B cell (primary cell): ENCODE measurements around the gene KIAA0825. TPM values are rescaled to one million over a fixed set of nuclear protein-coding genes. Genes with fewer than 3 reads are reported as not detected.

Experiments used
- ATAC-seq: fragments of 200-7000 bp; cut with Tn5 transposase; one replicate; pipeline ENCODE4 v1.10.0; 2021; ENCODE audit warnings: low read depth, mild to moderate bottlenecking, moderate number of reproducible peaks, moderate library complexity
- CTCF ChIA-PET: fragments of 350-600 bp; sonication (Branson Sonifier 250); formaldehyde crosslinking; loops from one replicate; lab custom pipeline; 2021; ENCODE audit warnings: antibody characterized with exemption, inconsistent platforms; lab: Charles Lee
- POLR2A ChIA-PET: fragments of 350-600 bp; sonication (Branson Sonifier 250); formaldehyde crosslinking; loops from one replicate; lab custom pipeline; 2021; ENCODE audit warnings: antibody characterized with exemption; lab: Charles Lee
- DNase-seq: peaks from one replicate; pipeline ENCODE4 v3.0.0; 2013
- H2AFZ ChIP-seq: 2 replicates; pipeline ENCODE4 v1.6.1; 2012; ENCODE audit warnings: mild to moderate bottlenecking, low read depth, low read length; ENCODE audit not compliant: insufficient read depth, poor library complexity, severe bottlenecking
- H3K27ac ChIP-seq, 2 donors: 1 replicate in 1 of 2; 2 replicates in 1 of 2; pipeline ENCODE4 v1.5.1; 2012 to 2013; ENCODE audit warnings: low read length in 2 of 2, mild to moderate bottlenecking in 2 of 2, moderate library complexity in 1 of 2
- H3K27me3 ChIP-seq, 4 experiments: fragments of 200-600 bp in 1 of 4; sonication (generic) in 1 of 4; replicated peaks in 1 of 4; 1 replicate in 2 of 4; 2 replicates in 2 of 4; pipeline versions ENCODE4 v1.6.1 to v1.7.0; 2013 to 2016; ENCODE audit warnings: low read length in 3 of 4, mild to moderate bottlenecking in 2 of 4, mixed read lengths in 1 of 4, moderate library complexity in 1 of 4; ENCODE audit not compliant: insufficient read depth in 4 of 4, control insufficient read depth in 3 of 4; ENCODE audit errors: control extremely low read depth in 1 of 4
- H3K36me3 ChIP-seq, 2 experiments: replicated peaks in 1 of 2; 1 replicate in 1 of 2; 2 replicates in 1 of 2; pipeline versions ENCODE4 v1.6.1 to v1.7.1; 2013; ENCODE audit warnings: low read length in 1 of 2; ENCODE audit not compliant: insufficient read depth in 2 of 2, control insufficient read depth in 1 of 2; ENCODE audit errors: control extremely low read depth in 1 of 2, extremely low read depth in 1 of 2
- H3K4me1 ChIP-seq, 2 donors: fragments of 200-600 bp in 1 of 2; sonication (generic) in 1 of 2; 1 replicate in 1 of 2; 2 replicates in 1 of 2; pipeline versions ENCODE4 v1.5.1 to v1.6.1; 2013 to 2017; ENCODE audit warnings: low read length in 2 of 2; ENCODE audit not compliant: control insufficient read depth in 2 of 2, insufficient read depth in 2 of 2
- H3K4me2 ChIP-seq: replicated peaks from 2 replicates; pipeline ENCODE3; 2012; ENCODE audit warnings: mild to moderate bottlenecking, low read depth, low read length; ENCODE audit not compliant: poor library complexity, severe bottlenecking
- H3K4me3 ChIP-seq, 5 experiments: fragments of 200-600 bp in 1 of 5; sonication (generic) in 1 of 5; 1 replicate in 3 of 5; 2 replicates in 2 of 5; pipeline versions ENCODE4 v1.5.1 to v1.7.0; 2011 to 2016; ENCODE audit warnings: low read length in 4 of 5, mild to moderate bottlenecking in 4 of 5, low read depth in 2 of 5, control low read depth in 1 of 5, moderate library complexity in 1 of 5; ENCODE audit not compliant: insufficient read depth in 1 of 5; ENCODE audit errors: control extremely low read depth in 1 of 5, extremely low read depth in 1 of 5
- H3K79me2 ChIP-seq: fragments of 200-600 bp; sonication (generic); one replicate; pipeline ENCODE4 v1.6.0; 2016; ENCODE audit warnings: low read length; ENCODE audit not compliant: control insufficient read depth, insufficient read depth
- H3K9ac ChIP-seq: fragments of 200-600 bp; sonication (generic); 2 replicates; pipeline ENCODE4 v1.6.1; 2017; ENCODE audit warnings: mild to moderate bottlenecking, low read length, moderate library complexity
- H3K9me3 ChIP-seq, 3 donors: one replicate each; pipeline versions ENCODE4 v1.6.1 to v1.7.1; 2013; ENCODE audit warnings: low read length in 2 of 3; ENCODE audit not compliant: control insufficient read depth in 2 of 3, insufficient read depth in 1 of 3; ENCODE audit errors: control extremely low read depth in 1 of 3
- H4K20me1 ChIP-seq: 2 replicates; pipeline ENCODE4 v1.6.0; 2012; ENCODE audit warnings: mild to moderate bottlenecking, low read length; ENCODE audit not compliant: insufficient read depth, control insufficient read depth, poor library complexity, severe bottlenecking
- H3K27ac Mint-ChIP-seq: one replicate; pipeline ENCODE4 v1.8.0; 2021; ENCODE audit warnings: mixed read lengths
- H3K27me3 Mint-ChIP-seq: one replicate; pipeline ENCODE4 v1.8.0; 2021; ENCODE audit warnings: mixed read lengths
- H3K4me1 Mint-ChIP-seq: one replicate; pipeline ENCODE4 v1.8.0; 2021; ENCODE audit warnings: mixed read lengths
- H3K4me3 Mint-ChIP-seq: one replicate; pipeline ENCODE4 v1.8.0; 2021; ENCODE audit warnings: mixed read lengths
- H3K9me3 Mint-ChIP-seq: one replicate; pipeline ENCODE4 v1.8.0; 2022; ENCODE audit warnings: mixed read lengths; ENCODE audit not compliant: insufficient read depth
- EZH2 ChIP-seq: IDR thresholded peaks from 2 replicates; pipeline ENCODE4 v1.6.1; 2012; ENCODE audit warnings: borderline replicate concordance, low read depth, mild to moderate bottlenecking, moderate library complexity, low read length; ENCODE audit not compliant: insufficient read depth, poor library complexity, severe bottlenecking
- WGBS: methylation state at CpG from one replicate; pipeline ENCODE4 v1.1.5; 2013; ENCODE audit warnings: missing lambda C conversion rate; ENCODE audit not compliant: insufficient coverage; 5-methylcytosine and 5-hydroxymethylcytosine counted together
- intact Hi-C: fragments of 100-400 bp; cut with micrococcal nuclease; formaldehyde crosslinking; loops from one replicate; pipeline ENCODE4 v1.10.0; 2022
- polyA plus RNA-seq: library from polyadenylated mRNA; depleted of rRNA; stranded (reverse); fragments of >200 nt; gene quantifications from 2 replicates; pipeline ENCODE4 v1.2.3, GENCODE V29; 2012
- total RNA-seq, 2 donors: library from RNA; stranded (reverse); fragments of 120-200 nt in 1 of 2; gene quantifications; 1 replicate in 1 of 2; 2 replicates in 1 of 2; pipeline versions ENCODE4 v1.2.3 to v1.2.4, GENCODE V29; 2013 to 2022
- TF ChIP-seq, protein P1 (sequence below): fragments of 200-600 bp; IDR thresholded peaks from one replicate; pipeline ENCODE4 v1.8.0; 2022; ENCODE audit warnings: antibody characterized with exemption, mild to moderate bottlenecking

The KIAA0825 gene
- total and polyA plus RNA-seq, 2 donors (not counting 1 experiment from before 2014, with no cell fraction given) = 0.43 to 2.7 TPM

DNA sequence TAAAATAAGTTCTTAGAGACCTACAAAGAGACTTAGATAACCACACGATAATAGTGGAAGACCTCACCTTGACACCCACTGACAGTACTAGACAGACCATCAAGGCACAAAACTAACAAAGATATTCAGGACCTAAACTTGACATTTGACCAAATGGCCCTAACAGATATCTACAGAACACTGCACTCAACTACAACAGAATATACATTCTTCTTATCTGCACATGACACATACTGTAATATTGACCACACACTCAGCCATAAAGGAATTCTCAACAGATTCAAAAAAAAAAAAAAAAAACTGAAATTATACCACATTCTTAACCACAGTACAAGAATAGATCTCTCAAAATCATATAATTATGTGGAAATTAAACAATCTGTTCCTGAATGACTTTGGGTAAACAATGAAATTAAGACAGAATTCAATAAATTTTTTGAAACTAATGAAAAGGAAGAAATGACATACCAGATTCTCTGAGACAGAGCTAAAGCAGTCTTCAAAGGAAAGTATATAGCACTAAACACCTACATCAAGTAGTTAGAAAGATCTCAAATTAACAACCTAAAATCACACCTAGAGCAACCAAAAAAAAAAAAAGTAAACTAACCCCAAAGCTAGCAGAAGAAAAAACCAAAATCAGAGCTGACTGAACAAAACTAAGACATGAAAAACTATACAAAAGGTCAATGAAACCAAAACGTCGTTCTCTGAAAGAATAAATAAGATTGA, 514.7 kb downstream of the KIAA0825 start:
- H3K9ac ChIP-seq = no peak overlapping the region
- H3K4me1 ChIP-seq = no peaks in the 10 kb centered on the region
- intact Hi-C loops = no loop called here
- peaks cover 92% of the 10 kb centered on the region for H3K79me2 ChIP-seq
- no peak overlapping the region for H2AFZ ChIP-seq
- no peaks in the 10 kb centered on the region for H3K27me3 ChIP-seq
- no peak for ATAC-seq
- peaks cover 0 to 12% (median 5%) of the 10 kb centered on the region in 3 donors for H3K9me3 ChIP-seq
- TF ChIP-seq EZH2 = no peak
- TF ChIP-seq, protein P1, sequence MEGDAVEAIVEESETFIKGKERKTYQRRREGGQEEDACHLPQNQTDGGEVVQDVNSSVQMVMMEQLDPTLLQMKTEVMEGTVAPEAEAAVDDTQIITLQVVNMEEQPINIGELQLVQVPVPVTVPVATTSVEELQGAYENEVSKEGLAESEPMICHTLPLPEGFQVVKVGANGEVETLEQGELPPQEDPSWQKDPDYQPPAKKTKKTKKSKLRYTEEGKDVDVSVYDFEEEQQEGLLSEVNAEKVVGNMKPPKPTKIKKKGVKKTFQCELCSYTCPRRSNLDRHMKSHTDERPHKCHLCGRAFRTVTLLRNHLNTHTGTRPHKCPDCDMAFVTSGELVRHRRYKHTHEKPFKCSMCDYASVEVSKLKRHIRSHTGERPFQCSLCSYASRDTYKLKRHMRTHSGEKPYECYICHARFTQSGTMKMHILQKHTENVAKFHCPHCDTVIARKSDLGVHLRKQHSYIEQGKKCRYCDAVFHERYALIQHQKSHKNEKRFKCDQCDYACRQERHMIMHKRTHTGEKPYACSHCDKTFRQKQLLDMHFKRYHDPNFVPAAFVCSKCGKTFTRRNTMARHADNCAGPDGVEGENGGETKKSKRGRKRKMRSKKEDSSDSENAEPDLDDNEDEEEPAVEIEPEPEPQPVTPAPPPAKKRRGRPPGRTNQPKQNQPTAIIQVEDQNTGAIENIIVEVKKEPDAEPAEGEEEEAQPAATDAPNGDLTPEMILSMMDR = no peak
- ChIA-PET CTCF (no interaction called here), POLR2A (no interaction called here)
- Mint-ChIP-seq H3K27me3 (no peaks in the 10 kb centered on the region), H3K4me1 (peaks cover 51% of the 10 kb centered on the region), H3K27ac (no peak overlapping the region), H3K4me3 (no peak overlapping the region), H3K9me3 (peaks cover 18% of the 10 kb centered on the region)
- H4K20me1 ChIP-seq = peaks cover 16% of the 10 kb centered on the region
- DNase-seq = no peak
- H3K4me2 ChIP-seq = no peak overlapping the region
- no peak overlapping the region for H3K27ac ChIP-seq
- 100% methylated on average over 1 of the region's 3 CpGs for WGBS
- no peak overlapping the region for H3K4me3 ChIP-seq
- H3K36me3 ChIP-seq = no peaks in the 10 kb centered on the region

Other genes starting within 250 kb of the KIAA0825 start
- 12.5 and 15.2 TPM in 2 replicates for gene SLF1, start 65 bp upstream of the KIAA0825 start, total RNA-seq
- gene SLF1, start 65 bp upstream of the KIAA0825 start, polyA plus RNA-seq = 3.5 and 5.3 TPM in 2 replicates